K562 (cell line): ENCODE measurements around the gene UBR4. TPM values are rescaled to one million over a fixed set of nuclear protein-coding genes. Genes with fewer than 3 reads are reported as not detected.

Source experiments
- ETV5 ChIP-seq: sonication (generic); formaldehyde crosslinking; IDR thresholded peaks from 2 replicates; pipeline ENCODE4 v1.4.0; 2020; ENCODE audit warnings: low read depth, mild to moderate bottlenecking, missing genetic modification reagents
- GTF2B ChIP-seq: IDR thresholded peaks from 2 replicates; pipeline ENCODE4 v1.6.1; 2011; ENCODE audit not compliant: insufficient read length; ENCODE audit errors: extremely low read depth
- HDAC2 ChIP-seq: fragments of 450-650 bp; IDR thresholded peaks from 2 replicates; pipeline ENCODE4 v1.6.1; 2016; ENCODE audit warnings: mild to moderate bottlenecking
- HDAC6 ChIP-seq: IDR thresholded peaks from 2 replicates; pipeline ENCODE4 v1.6.1; 2012; ENCODE audit warnings: low read depth, mild to moderate bottlenecking, control low read depth, inconsistent platforms, low read length, moderate library complexity
- HNRNPUL1 ChIP-seq: fragments of 200-400 bp; formaldehyde crosslinking; IDR thresholded peaks from 2 replicates; pipeline ENCODE4 v1.6.1; 2017; ENCODE audit warnings: low read length
- ILK ChIP-seq: fragments of 450-650 bp; IDR thresholded peaks from 2 replicates; pipeline ENCODE4 v1.6.1; 2016; ENCODE audit warnings: missing genetic modification characterization, low read depth, mild to moderate bottlenecking, missing compliant biosample characterization, moderate library complexity, borderline replicate concordance
- MEIS2 ChIP-seq: fragments of 450-650 bp; IDR thresholded peaks from 2 replicates; pipeline ENCODE4 v1.6.1; 2014; ENCODE audit warnings: mild to moderate bottlenecking; ENCODE audit not compliant: partially characterized antibody
- MTA1 ChIP-seq: fragments of 450-650 bp; IDR thresholded peaks from 2 replicates; pipeline ENCODE4 v1.6.1; 2017; ENCODE audit warnings: borderline replicate concordance
- NR2C2 ChIP-seq, 2 experiments: fragments of 200-800 bp in 1 of 2; sonication (Bioruptor generic) in 1 of 2; sonication (generic) in 1 of 2; formaldehyde crosslinking in 1 of 2; IDR thresholded peaks; 2 replicates each; pipeline versions ENCODE4 v1.6.1 to v1.8.0; 2016 to 2022; ENCODE audit warnings: mild to moderate bottlenecking in 1 of 2, missing compliant biosample characterization in 1 of 2, missing genetic modification characterization in 1 of 2, missing genetic modification reagents in 1 of 2
- PHB2 ChIP-seq: fragments of 450-650 bp; IDR thresholded peaks from 2 replicates; pipeline ENCODE4 v1.6.1; 2017; ENCODE audit warnings: low read depth
- RBM22 ChIP-seq: fragments of 200-400 bp; formaldehyde crosslinking; IDR thresholded peaks from 2 replicates; pipeline ENCODE4 v1.6.1; 2018; ENCODE audit warnings: low read length, low read depth; ENCODE audit not compliant: poor library complexity, severe bottlenecking
- SAFB ChIP-seq: fragments of 200-400 bp; formaldehyde crosslinking; IDR thresholded peaks from 2 replicates; pipeline ENCODE4 v1.6.1; 2017; ENCODE audit warnings: low read depth, low read length, borderline replicate concordance
- TBP ChIP-seq: optimal IDR thresholded peaks from 2 replicates; pipeline ENCODE3; 2011; ENCODE audit warnings: low read depth, low read length, improper control_type of control experiment
- ZKSCAN3 ChIP-seq: fragments of 250-450 bp; sonication (Bioruptor Pico); IDR thresholded peaks from 2 replicates; pipeline ENCODE4 v1.4.0; 2020
- ZNF444 ChIP-seq: fragments of 250-450 bp; sonication (Bioruptor Pico); IDR thresholded peaks from 2 replicates; pipeline ENCODE4 v1.4.0; 2020; ENCODE audit warnings: mild to moderate bottlenecking, moderate library complexity
- polyA plus RNA-seq, 8 experiments: library from polyadenylated mRNA; depleted of rRNA in 4 of 8; stranded (reverse) in 5 of 8; unstranded in 3 of 8; fragments of >200 nt; fragmentation: Nextera tagmentation in 2 of 8; fragmentation: Illumina TruSeq in 1 of 8; extraction: Ambion mirVana in 2 of 8; extraction: Trizol in 1 of 8; gene quantifications; 2 replicates each; pipeline versions ENCODE4 v1.2.1 to v1.2.3, GENCODE V29; 2011 to 2014; ENCODE audit warnings: inconsistent platforms in 1 of 8, missing spikeins in 1 of 8
- total RNA-seq, 7 experiments: library from RNA; depleted of rRNA in 6 of 7; stranded (reverse); fragments of >200 nt in 6 of 7; fragmentation: Illumina TruSeq in 2 of 7; extraction: Trizol in 2 of 7; gene quantifications; 2 replicates each; pipeline versions ENCODE4 v1.2.1 to v1.2.3, GENCODE V29; 2011 to 2021; ENCODE audit warnings: low replicate concordance in 1 of 7

The UBR4 gene
- total and polyA plus RNA-seq, 9 of the 15 experiments (the other 6 are each of a cell fraction or from before 2014, with no cell fraction given): 55.4 to 277 (median 123) TPM

GRCh38 chr1:19089524-19089923 is 120.5 kb downstream of the UBR4 start (continued):
- TF ChIP-seq ETV5 (CRISPR knock-in tag) (no peak), MEIS2 (peak; percentile 21), HDAC2 (no peak), HDAC6 (no peak), ZNF444 (CRISPR knock-in tag) (no peak), MTA1 (no peak), RBM22 (peak; percentile 26), ZKSCAN3 (CRISPR knock-in tag) (no peak), TBP (no peak), PHB2 (no peak), SAFB (no peak), GTF2B (no peak), HNRNPUL1 (no peak), NR2C2 (CRISPR knock-in tag; IDR thresholded peaks at IDR 0.05) (no peak), NR2C2 (tag; IDR thresholded peaks at IDR 0.05) (no peak), ILK (tag) (no peak)
